Activated T-helper 1 cell treated with Interleukin-2 at 50 U/mL for 16 hours (primary cell): ENCODE results near the gene SYTL2.
"Not testable (repeated sequence)": the region's sequence is repeated elsewhere in the genome, so short reads cannot be mapped to it uniquely, and the experiment has no call there.

Experiments
- DNase-seq: peaks from one replicate; pipeline ENCODE4 v3.0.0-alpha.2; 2020; ENCODE audit warnings: low read depth

Gene SYTL2

GRCh38 chr11:85791409-85791990 is 19.4 kb downstream of the SYTL2 start:
- no peak for DNase-seq

GRCh38 chr11:85787809-85788760 is 22.9 kb downstream of the SYTL2 start:
- DNase-seq: no peak

GRCh38 chr11:85787168-85787567 is 23.8 kb downstream of the SYTL2 start:
- DNase-seq: no peak

GRCh38 chr11:85784480-85785265 is 26.3 kb downstream of the SYTL2 start:
- DNase-seq: no peak

- DNase-seq: no peak
Observed at GRCh38 chr11:85783758-85784157, 27.2 kb downstream of the SYTL2 start.

- DNase-seq: not testable (repeated sequence)
Observed at GRCh38 chr11:85780780-85781517, 30.0 kb downstream of the SYTL2 start.

- no peak for DNase-seq
Observed at GRCh38 chr11:85779956-85780640, 30.8 kb downstream of the SYTL2 start.

- DNase-seq: not testable (repeated sequence)
Observed at GRCh38 chr11:85777603-85777972, 33.4 kb downstream of the SYTL2 start.

GRCh38 chr11:85776951-85777602 is 33.9 kb downstream of the SYTL2 start:
- no peak for DNase-seq

GRCh38 chr11:85774256-85775101 is 36.5 kb downstream of the SYTL2 start:
- no peak for DNase-seq

GRCh38 chr11:85772695-85773094 is 38.2 kb downstream of the SYTL2 start:
- no peak for DNase-seq

- DNase-seq: no peak
Observed at GRCh38 chr11:85771568-85771967, 39.4 kb downstream of the SYTL2 start.

- DNase-seq: no peak
Observed at GRCh38 chr11:85769771-85770170, 41.2 kb downstream of the SYTL2 start.

- no peak for DNase-seq
Observed at GRCh38 chr11:85768473-85769146, 42.3 kb downstream of the SYTL2 start.

GRCh38 chr11:85767246-85767945 is 43.5 kb downstream of the SYTL2 start:
- no peak for DNase-seq

GRCh38 chr11:85766721-85767161 is 44.2 kb downstream of the SYTL2 start:
- no peak for DNase-seq

GRCh38 chr11:85764796-85765195 is 46.1 kb downstream of the SYTL2 start:
- DNase-seq: no peak

GRCh38 chr11:85762226-85762625 is 48.7 kb downstream of the SYTL2 start:
- DNase-seq: no peak

- DNase-seq: no peak
Observed at GRCh38 chr11:85759915-85760314, 51.0 kb downstream of the SYTL2 start.
